ENCODE measurements around the gene KCNQ5. TPM values are rescaled to one million over a fixed set of nuclear protein-coding genes. Genes with fewer than 3 reads are reported as not detected.

KCNQ5 gene
- total and polyA plus RNA-seq, 2 donors = 1.0 to 1.7 TPM

DNA sequence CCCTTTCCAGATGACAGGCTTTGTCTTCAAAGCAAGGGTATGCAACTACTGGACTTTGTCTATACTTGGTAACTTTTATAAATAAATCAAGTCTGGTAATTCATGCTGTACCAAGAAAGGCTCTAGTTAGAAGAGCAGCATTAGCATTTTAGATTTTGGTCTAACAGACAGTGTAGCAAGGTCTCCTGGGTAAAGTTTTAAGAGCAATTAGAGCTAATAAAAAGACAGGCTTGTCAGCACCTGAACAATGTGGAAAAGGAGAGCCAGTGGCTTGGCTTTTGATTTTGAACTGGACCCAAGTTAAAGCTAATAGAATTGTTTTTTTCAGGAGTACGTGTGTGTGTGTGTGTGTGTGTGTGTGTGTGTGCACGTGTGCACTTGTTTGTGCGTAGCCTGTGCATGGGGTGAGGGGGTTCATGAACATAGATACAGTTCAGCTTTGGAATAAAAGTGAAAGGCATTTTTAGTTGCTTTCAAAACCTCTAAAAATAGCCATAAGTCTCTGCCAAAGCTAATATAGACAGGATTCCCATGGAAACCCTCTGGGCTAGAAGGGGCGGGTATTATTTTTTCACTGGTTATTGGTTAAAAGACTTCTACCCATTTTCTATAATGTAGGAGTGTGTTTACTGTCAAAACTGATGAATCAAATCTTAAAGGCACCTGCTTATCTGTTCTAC lies 138.4 kb downstream of the KCNQ5 start:
- no peak overlapping the region for H3K4me3 ChIP-seq (ENCODE audit: low read length in 2 of 2)
- H3K4me1 ChIP-seq (ENCODE audit: control insufficient read depth in 2 of 2, insufficient read depth in 2 of 2, low read length in 2 of 2) = no peaks in the 10 kb centered on the region
- 87% methylated on average over 4 of the region's 4 CpGs for WGBS
- no peaks in the 10 kb centered on the region for H3K27me3 ChIP-seq (ENCODE audit: control insufficient read depth in 2 of 2, insufficient read depth in 1 of 2, low read length in 1 of 2)
- no peaks in the 10 kb centered on the region for H3K9me3 ChIP-seq (ENCODE audit: control insufficient read depth in 2 of 2, insufficient read depth in 1 of 2, low read length in 1 of 2)
- no peaks in the 10 kb centered on the region for H3K36me3 ChIP-seq (ENCODE audit: control insufficient read depth in 2 of 2, insufficient read depth in 2 of 2, low read length in 1 of 2)
- no peak for DNase-seq (ENCODE audit: low read depth in 6 of 9, low spot score in 9 of 9)
- no peak overlapping the region for H3K27ac ChIP-seq (ENCODE audit: low read depth in 1 of 2, low read length in 1 of 2)

DNA sequence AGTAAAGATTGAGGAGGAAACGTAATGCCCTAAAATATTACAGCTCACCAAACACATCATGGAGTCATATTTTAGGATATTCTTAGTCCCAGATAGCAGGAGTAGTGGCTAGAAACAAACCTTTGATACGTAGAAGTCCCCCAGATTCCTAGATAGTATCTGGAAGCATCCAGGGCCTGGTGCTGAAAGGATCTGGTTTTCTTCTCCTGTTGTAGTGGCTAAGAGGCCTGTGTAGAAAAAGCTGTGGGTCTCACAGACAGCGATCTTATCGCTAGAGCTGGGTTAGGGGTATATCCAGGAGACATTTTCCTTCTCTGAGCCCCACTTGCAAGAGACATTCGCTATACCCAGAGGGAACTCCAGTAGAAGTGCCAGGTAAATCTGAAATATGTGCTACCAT lies 139.9 kb downstream of the KCNQ5 start:
- no peak for DNase-seq (ENCODE audit: low read depth in 6 of 9, low spot score in 9 of 9)
- Histone ChIP-seq H3K27ac (ENCODE audit: low read depth in 1 of 2, low read length in 1 of 2) (no peak overlapping the region), H3K27me3 (ENCODE audit: control insufficient read depth in 2 of 2, insufficient read depth in 1 of 2, low read length in 1 of 2) (no peaks in the 10 kb centered on the region), H3K9me3 (ENCODE audit: control insufficient read depth in 2 of 2, insufficient read depth in 1 of 2, low read length in 1 of 2) (no peaks in the 10 kb centered on the region), H3K36me3 (ENCODE audit: control insufficient read depth in 2 of 2, insufficient read depth in 2 of 2, low read length in 1 of 2) (no peaks in the 10 kb centered on the region), H3K4me1 (ENCODE audit: control insufficient read depth in 2 of 2, insufficient read depth in 2 of 2, low read length in 2 of 2) (no peaks in the 10 kb centered on the region), H3K4me3 (ENCODE audit: low read length in 2 of 2) (no peak overlapping the region)
- WGBS = 96% methylated on average over 5 of the region's 5 CpGs

GRCh38 chr6:72769459-72770125 lies 147.7 kb downstream of the KCNQ5 start:
- H3K9me3 ChIP-seq (ENCODE audit: control insufficient read depth in 2 of 2, insufficient read depth in 1 of 2, low read length in 1 of 2) = no peaks in the 10 kb centered on the region
- no peak overlapping the region for H3K27ac ChIP-seq (ENCODE audit: low read depth in 1 of 2, low read length in 1 of 2)
- WGBS = 96% methylated on average over 1 of the region's 1 CpG
- no peak overlapping the region for H3K4me3 ChIP-seq (ENCODE audit: low read length in 2 of 2)
- H3K4me1 ChIP-seq (ENCODE audit: control insufficient read depth in 2 of 2, insufficient read depth in 2 of 2, low read length in 2 of 2) = peaks cover 0 to 4% of the 10 kb centered on the region in 2 donors
- H3K36me3 ChIP-seq (ENCODE audit: control insufficient read depth in 2 of 2, insufficient read depth in 2 of 2, low read length in 1 of 2) = no peaks in the 10 kb centered on the region
- peak in 1 of 9 donors; percentile 12 for DNase-seq (ENCODE audit: low read depth in 6 of 9, low spot score in 9 of 9)
- H3K27me3 ChIP-seq (ENCODE audit: control insufficient read depth in 2 of 2, insufficient read depth in 1 of 2, low read length in 1 of 2) = no peaks in the 10 kb centered on the region

- Histone ChIP-seq H3K9me3 (ENCODE audit: control insufficient read depth in 2 of 2, insufficient read depth in 1 of 2, low read length in 1 of 2) (no peaks in the 10 kb centered on the region), H3K4me1 (ENCODE audit: control insufficient read depth in 2 of 2, insufficient read depth in 2 of 2, low read length in 2 of 2) (peaks cover 0 to 4% of the 10 kb centered on the region in 2 donors), H3K36me3 (ENCODE audit: control insufficient read depth in 2 of 2, insufficient read depth in 2 of 2, low read length in 1 of 2) (no peaks in the 10 kb centered on the region), H3K27ac (ENCODE audit: low read depth in 1 of 2, low read length in 1 of 2) (no peak overlapping the region), H3K27me3 (ENCODE audit: control insufficient read depth in 2 of 2, insufficient read depth in 1 of 2, low read length in 1 of 2) (no peaks in the 10 kb centered on the region), H3K4me3 (ENCODE audit: low read length in 2 of 2) (no peak overlapping the region)
- 97% methylated on average over 3 of the region's 3 CpGs for WGBS
- no peak for DNase-seq (ENCODE audit: low read depth in 6 of 9, low spot score in 9 of 9)
Measured at GRCh38 chr6:72770959-72771358, 149.1 kb downstream of the KCNQ5 start.

DNA sequence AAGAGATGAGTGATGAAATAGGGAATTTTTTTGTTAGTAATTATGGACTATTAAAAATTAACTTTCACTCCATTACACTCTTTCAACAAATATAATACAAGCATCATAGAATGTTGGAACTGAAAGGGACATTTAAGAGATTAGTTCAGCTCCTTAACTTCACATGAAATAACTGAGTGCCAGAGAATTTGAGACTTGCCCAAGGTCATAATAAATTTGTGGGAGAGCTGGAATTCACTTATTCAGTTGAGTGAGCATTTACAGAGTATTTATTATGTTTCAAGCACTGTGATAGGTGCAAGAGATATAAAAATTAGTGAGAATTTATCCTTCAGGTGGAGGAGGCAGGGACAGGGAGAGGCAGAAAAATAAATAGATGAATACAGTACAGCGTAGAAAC lies 154.6 kb downstream of the KCNQ5 start:
- Histone ChIP-seq H3K9me3 (ENCODE audit: control insufficient read depth in 2 of 2, insufficient read depth in 1 of 2, low read length in 1 of 2) (no peaks in the 10 kb centered on the region), H3K4me3 (ENCODE audit: low read length in 2 of 2) (no peak overlapping the region), H3K36me3 (ENCODE audit: control insufficient read depth in 2 of 2, insufficient read depth in 2 of 2, low read length in 1 of 2) (no peaks in the 10 kb centered on the region), H3K27ac (ENCODE audit: low read depth in 1 of 2, low read length in 1 of 2) (no peak overlapping the region), H3K4me1 (ENCODE audit: control insufficient read depth in 2 of 2, insufficient read depth in 2 of 2, low read length in 2 of 2) (no peaks in the 10 kb centered on the region), H3K27me3 (ENCODE audit: control insufficient read depth in 2 of 2, insufficient read depth in 1 of 2, low read length in 1 of 2) (no peaks in the 10 kb centered on the region)
- 44% methylated on average over 1 of the region's 1 CpG for WGBS
- no peak for DNase-seq (ENCODE audit: low read depth in 6 of 9, low spot score in 9 of 9)

GRCh38 chr6:72781624-72782023 lies 159.8 kb downstream of the KCNQ5 start:
- no peaks in the 10 kb centered on the region for H3K36me3 ChIP-seq (ENCODE audit: control insufficient read depth in 2 of 2, insufficient read depth in 2 of 2, low read length in 1 of 2)
- H3K4me1 ChIP-seq (ENCODE audit: control insufficient read depth in 2 of 2, insufficient read depth in 2 of 2, low read length in 2 of 2) = no peaks in the 10 kb centered on the region
- no peak overlapping the region for H3K27ac ChIP-seq (ENCODE audit: low read depth in 1 of 2, low read length in 1 of 2)
- DNase-seq (ENCODE audit: low read depth in 6 of 9, low spot score in 9 of 9) = no peak
- no peaks in the 10 kb centered on the region for H3K9me3 ChIP-seq (ENCODE audit: control insufficient read depth in 2 of 2, insufficient read depth in 1 of 2, low read length in 1 of 2)
- no peak overlapping the region for H3K4me3 ChIP-seq (ENCODE audit: low read length in 2 of 2)
- no peaks in the 10 kb centered on the region for H3K27me3 ChIP-seq (ENCODE audit: control insufficient read depth in 2 of 2, insufficient read depth in 1 of 2, low read length in 1 of 2)

GRCh38 chr6:72783035-72783434 lies 161.2 kb downstream of the KCNQ5 start:
- no peak overlapping the region for H3K27ac ChIP-seq (ENCODE audit: low read depth in 1 of 2, low read length in 1 of 2)
- no peaks in the 10 kb centered on the region for H3K36me3 ChIP-seq (ENCODE audit: control insufficient read depth in 2 of 2, insufficient read depth in 2 of 2, low read length in 1 of 2)
- no peaks in the 10 kb centered on the region for H3K9me3 ChIP-seq (ENCODE audit: control insufficient read depth in 2 of 2, insufficient read depth in 1 of 2, low read length in 1 of 2)
- H3K4me3 ChIP-seq (ENCODE audit: low read length in 2 of 2) = no peak overlapping the region
- no peaks in the 10 kb centered on the region for H3K4me1 ChIP-seq (ENCODE audit: control insufficient read depth in 2 of 2, insufficient read depth in 2 of 2, low read length in 2 of 2)
- no peaks in the 10 kb centered on the region for H3K27me3 ChIP-seq (ENCODE audit: control insufficient read depth in 2 of 2, insufficient read depth in 1 of 2, low read length in 1 of 2)
- WGBS = 97% methylated on average over 2 of the region's 2 CpGs
- DNase-seq (ENCODE audit: low read depth in 6 of 9, low spot score in 9 of 9) = no peak

DNA sequence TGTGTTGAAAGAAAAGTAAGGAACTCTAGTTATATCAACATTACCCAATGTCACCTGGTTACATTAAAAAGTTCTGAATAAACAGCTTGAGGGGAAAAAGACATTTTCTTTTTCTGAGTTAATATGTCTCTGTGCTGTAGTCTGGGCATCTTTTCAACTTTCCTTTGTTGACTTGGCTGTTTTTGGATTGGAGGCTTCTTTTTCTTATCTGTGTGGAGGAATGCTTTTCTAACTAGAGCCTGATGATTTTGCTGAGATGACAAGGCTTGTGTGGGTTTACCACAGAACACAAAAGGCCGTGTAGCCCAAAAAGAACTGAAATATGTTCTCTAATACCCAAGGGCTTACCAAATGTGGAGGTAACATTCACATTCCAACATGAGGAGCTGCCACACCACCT lies 161.8 kb downstream of the KCNQ5 start:
- Histone ChIP-seq H3K36me3 (ENCODE audit: control insufficient read depth in 2 of 2, insufficient read depth in 2 of 2, low read length in 1 of 2) (no peaks in the 10 kb centered on the region), H3K27ac (ENCODE audit: low read depth in 1 of 2, low read length in 1 of 2) (peak overlapping the region in 1 of 2 donors; percentile 45), H3K4me3 (ENCODE audit: low read length in 2 of 2) (no peak overlapping the region), H3K27me3 (ENCODE audit: control insufficient read depth in 2 of 2, insufficient read depth in 1 of 2, low read length in 1 of 2) (no peaks in the 10 kb centered on the region), H3K9me3 (ENCODE audit: control insufficient read depth in 2 of 2, insufficient read depth in 1 of 2, low read length in 1 of 2) (no peaks in the 10 kb centered on the region), H3K4me1 (ENCODE audit: control insufficient read depth in 2 of 2, insufficient read depth in 2 of 2, low read length in 2 of 2) (no peaks in the 10 kb centered on the region)
- 90% methylated on average over 1 of the region's 1 CpG for WGBS
- DNase-seq (ENCODE audit: low read depth in 6 of 9, low spot score in 9 of 9) = no peak

GRCh38 chr6:72784071-72784470 lies 162.2 kb downstream of the KCNQ5 start:
- WGBS = 94% methylated on average over 3 of the region's 3 CpGs
- Histone ChIP-seq H3K27me3 (ENCODE audit: control insufficient read depth in 2 of 2, insufficient read depth in 1 of 2, low read length in 1 of 2) (no peaks in the 10 kb centered on the region), H3K27ac (ENCODE audit: low read depth in 1 of 2, low read length in 1 of 2) (no peak overlapping the region), H3K9me3 (ENCODE audit: control insufficient read depth in 2 of 2, insufficient read depth in 1 of 2, low read length in 1 of 2) (no peaks in the 10 kb centered on the region), H3K4me1 (ENCODE audit: control insufficient read depth in 2 of 2, insufficient read depth in 2 of 2, low read length in 2 of 2) (peaks cover 0 to 2% of the 10 kb centered on the region in 2 donors), H3K4me3 (ENCODE audit: low read length in 2 of 2) (no peak overlapping the region), H3K36me3 (ENCODE audit: control insufficient read depth in 2 of 2, insufficient read depth in 2 of 2, low read length in 1 of 2) (no peaks in the 10 kb centered on the region)
- no peak for DNase-seq (ENCODE audit: low read depth in 6 of 9, low spot score in 9 of 9)

All from thymus (tissue), 11 donors.